Keratinocyte (primary cell): ENCODE data around the gene GALNT14.

Source experiments
- CTCF ChIP-seq, 3 experiments: IDR thresholded peaks in 1 of 3; conservative IDR thresholded peaks in 1 of 3; optimal IDR thresholded peaks in 1 of 3; 2 replicates in 2 of 3; 3 replicates in 1 of 3; pipeline versions ENCODE3 to v1.5.1; 2011; ENCODE audit warnings: low read length in 3 of 3, mild to moderate bottlenecking in 3 of 3, moderate library complexity in 2 of 3, control low read depth in 1 of 3, inconsistent platforms in 1 of 3; ENCODE audit not compliant: insufficient read depth in 2 of 3; ENCODE audit errors: extremely low read depth in 1 of 3
- EZH2 ChIP-seq: IDR thresholded peaks from one replicate; pipeline ENCODE4 v1.6.1; 2012; ENCODE audit warnings: inconsistent platforms, mild to moderate bottlenecking, low read length, moderate library complexity

GRCh38 chr2:30894498-30895119 is 243.6 kb downstream of the GALNT14 start:
- no peak for TF ChIP-seq CTCF (optimal IDR thresholded peaks at IDR 0.05 in 1 of 3, IDR thresholded peaks at IDR 0.05 in 1 of 3, conservative IDR thresholded peaks at IDR 0.05 in 1 of 3; ENCODE audit: extremely low read depth in 1 of 3, insufficient read depth in 2 of 3, low read length in 3 of 3)
- TF ChIP-seq EZH2, result no peak
